NCI-H460 (cell line): ENCODE data around the gene TLCD3A. TPM values are rescaled to one million over a fixed set of nuclear protein-coding genes. Genes with fewer than 3 reads are reported as not detected.
"Not testable (repeated sequence)": the region's sequence is repeated elsewhere in the genome, so short reads cannot be mapped to it uniquely, and the experiment has no call there.

Experiments used
- DNase-seq: peaks from one replicate; pipeline ENCODE4 v3.0.0-alpha.2; 2016; ENCODE audit warnings: low read depth; ENCODE audit errors: extremely low read depth
- total RNA-seq: library from RNA; depleted of rRNA; stranded (reverse); fragments of >200 nt; shearing (Covaris generic); gene quantifications from 2 replicates; pipeline ENCODE4 v1.2.3, GENCODE V29; 2014

TLCD3A gene
- total RNA-seq, 1 experiment from 2014 or later: 21.4 TPM

DNA sequence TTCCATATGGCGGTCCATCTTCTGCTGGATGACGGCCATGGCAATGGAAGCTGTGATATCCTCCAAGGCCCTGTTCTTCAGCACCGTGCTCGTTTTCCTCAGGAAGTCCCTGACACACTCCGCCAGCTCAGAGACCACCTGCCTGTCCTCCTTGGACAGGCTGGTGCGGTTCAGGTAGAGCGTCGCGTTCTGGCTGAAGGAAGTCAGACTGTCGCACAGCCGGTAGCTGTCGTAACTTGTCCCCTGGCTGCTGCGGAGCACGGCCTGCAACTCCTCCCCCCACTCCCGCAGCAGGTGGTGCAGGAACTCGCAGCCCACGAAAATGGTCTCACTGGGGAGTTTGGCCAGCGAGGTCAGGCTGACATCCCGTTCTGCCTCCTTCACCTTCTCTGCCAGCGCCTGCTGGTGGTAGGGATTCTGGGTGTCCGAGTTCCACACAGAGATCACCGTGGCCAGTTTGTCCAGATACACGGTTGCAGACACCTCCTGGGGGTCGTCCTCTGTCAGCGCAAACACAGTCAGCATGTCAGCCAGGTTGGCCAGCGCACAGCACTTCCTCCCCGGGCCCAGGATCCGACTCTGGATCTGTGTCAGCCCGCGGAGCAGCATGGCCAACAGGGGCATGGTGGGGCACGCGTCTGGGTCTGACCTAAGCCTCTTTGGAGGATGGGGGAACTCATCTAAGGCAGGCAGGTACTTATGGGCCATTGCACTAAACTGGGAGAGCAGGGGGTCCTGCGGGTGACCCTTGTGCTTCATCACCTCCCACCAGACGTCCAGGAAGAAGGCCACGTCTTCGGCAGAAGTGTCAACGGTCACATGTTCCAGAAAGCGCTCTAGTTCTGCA lies 14.6 kb downstream of the TLCD3A start:
- DNase-seq: no peak

DNA sequence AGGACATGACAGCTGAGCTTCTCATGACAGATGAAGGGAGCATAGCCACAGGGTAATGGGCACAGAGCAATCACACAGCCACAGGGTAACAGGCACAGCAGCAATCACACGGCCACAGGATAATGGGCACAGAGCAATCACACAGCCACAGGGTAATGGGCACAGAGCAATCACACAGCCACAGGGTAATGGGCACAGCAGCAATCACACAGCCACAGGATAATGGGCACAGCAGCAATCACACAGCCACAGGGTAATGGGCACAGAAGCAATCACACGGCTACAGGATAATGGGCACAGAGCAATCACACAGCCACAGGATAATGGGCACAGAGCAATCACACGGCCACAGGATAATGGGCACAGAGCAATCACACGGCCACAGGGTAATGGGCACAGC lies 16.2 kb downstream of the TLCD3A start:
- not testable (repeated sequence) for DNase-seq

DNA sequence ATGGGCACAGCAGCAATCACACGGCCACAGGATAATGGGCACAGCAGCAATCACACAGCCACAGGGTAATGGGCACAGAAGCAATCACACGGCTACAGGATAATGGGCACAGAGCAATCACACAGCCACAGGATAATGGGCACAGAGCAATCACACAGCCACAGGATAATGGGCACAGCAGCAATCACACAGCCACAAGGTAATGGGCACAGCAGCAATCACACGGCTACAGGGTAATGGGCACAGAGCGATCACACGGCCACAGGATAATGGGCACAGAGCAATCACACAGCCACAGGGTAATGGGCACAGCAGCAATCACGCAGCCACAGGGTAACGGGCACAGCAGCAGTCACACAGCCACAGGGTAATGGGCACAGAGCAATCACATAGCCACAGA lies 17.0 kb downstream of the TLCD3A start:
- not testable (repeated sequence) for DNase-seq

GRCh38 chr17:750431-751037 lies 18.1 kb downstream of the TLCD3A start:
- DNase-seq: no peak

DNA sequence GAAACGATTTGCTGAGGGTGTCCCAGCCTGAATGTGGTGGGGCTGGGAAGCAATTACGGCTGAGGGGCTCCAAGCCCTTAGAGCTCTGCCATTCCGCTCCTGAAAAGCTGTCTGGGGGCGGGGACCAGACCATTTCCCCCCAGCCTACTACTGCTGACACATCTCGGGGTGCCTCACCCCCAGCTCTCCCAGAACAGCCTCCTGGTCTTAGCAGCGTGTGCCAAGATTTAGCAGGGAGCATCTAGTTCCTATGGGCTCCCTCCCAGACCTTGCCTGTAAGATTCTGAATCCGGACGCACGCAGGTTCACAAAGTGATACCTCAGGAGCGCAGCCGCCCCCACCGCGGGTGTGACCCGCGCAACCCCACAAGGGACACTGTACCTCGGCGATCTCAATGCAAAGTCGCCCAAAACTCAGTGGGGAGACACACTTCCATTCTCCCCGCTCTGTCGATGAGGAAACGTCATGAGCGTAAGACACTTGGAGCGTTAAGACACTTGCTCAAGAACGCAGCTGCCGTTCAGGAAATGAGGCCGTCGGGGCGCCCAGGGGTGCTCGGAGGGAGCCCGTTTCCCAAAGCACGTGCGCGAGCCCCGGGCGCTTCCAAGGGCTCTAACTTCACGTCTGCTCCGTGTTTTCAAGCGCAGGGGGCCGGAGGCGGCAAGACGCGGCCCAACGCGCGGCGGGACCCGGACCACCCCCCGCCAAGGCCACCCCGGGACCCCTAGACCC lies 19.0 kb downstream of the TLCD3A start:
- peak; percentile 17 for DNase-seq

DNA sequence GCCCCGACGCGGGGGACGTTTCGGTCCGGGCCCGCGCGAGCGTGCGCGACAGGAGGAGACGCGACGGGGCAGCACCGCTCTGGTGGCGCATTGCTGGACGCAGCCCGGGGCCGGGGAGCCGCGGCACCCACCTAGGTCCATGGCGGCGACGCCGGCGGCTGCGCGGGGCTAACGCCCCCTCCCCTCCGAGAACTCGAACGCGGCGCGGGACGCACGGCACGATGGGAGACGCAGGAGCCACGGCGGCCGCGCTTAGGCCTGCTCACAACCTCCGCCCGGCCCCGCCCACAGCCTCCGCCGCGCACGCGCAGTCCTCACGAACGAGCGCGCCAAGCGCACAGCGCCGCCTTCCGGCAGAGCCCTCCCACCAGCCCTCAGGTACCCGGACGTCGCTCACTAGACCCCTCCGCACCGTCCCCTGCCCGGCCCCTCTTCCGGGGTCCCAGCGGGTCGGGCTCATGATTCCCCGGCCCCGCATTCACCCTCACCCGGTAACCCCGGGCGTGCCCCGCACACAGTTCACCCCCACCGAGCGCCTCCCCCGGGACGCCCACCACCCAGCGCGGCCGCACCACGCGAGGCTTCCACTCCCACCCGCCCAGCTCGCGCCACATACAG lies 19.7 kb downstream of the TLCD3A start, which contains the start of gene GEMIN4:
GEMIN4 (minus strand) TSS at position 263 of the 618 bp plus-strand sequence; CDS start at position 141, 122 bp downstream.
- peak; percentile 89 for DNase-seq

- DNase-seq: no peak
Measured at GRCh38 chr17:752620-753219, 20.3 kb downstream of the TLCD3A start.

DNA sequence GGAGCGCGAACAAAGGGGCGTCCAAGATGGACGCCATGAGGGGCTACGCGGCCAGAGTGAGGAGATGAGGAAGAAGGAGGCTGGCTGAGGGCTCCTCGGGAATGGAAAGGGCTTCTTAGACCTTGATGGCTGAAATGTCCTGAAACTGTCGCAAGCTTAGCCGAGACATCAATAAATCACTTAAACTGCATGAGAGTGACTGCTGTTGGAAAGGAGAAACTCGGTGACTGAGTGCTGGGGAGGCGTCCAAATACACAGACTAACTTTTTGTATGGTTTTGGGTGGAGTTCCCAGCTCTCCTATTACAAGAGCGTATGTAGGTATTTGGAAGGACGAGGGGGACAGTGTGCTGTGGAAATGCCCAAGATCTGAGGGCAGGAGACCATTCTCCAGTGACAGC lies 21.0 kb downstream of the TLCD3A start:
- DNase-seq: no peak

GRCh38 chr17:755319-755961 lies 23.0 kb downstream of the TLCD3A start:
- not testable (repeated sequence) for DNase-seq

- DNase-seq: not testable (repeated sequence)
Measured at GRCh38 chr17:756010-756567, 23.7 kb downstream of the TLCD3A start.

DNA sequence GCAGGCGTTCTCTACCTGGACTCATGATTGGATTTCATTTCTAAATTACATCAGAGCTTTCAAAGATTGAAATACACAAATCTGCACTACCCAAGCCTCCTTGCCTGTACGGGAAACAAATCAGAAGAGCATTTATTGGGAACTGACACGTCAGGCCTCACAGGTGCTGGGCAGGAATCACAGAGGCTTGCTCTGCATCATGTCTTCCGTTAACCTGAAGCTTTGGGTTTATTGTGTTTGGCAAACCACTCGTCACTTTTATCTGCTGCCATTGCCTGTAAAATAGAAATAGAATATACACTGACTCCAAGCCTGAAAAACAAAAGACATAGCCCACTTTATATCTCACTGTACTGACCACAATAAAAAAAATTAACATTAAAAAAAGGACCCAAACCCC lies 27.6 kb downstream of the TLCD3A start:
- no peak for DNase-seq

GRCh38 chr17:760371-760770 lies 28.0 kb downstream of the TLCD3A start:
- no peak for DNase-seq

- no peak for DNase-seq
Measured at GRCh38 chr17:767076-767475, 34.7 kb downstream of the TLCD3A start.

- DNase-seq: no peak
Measured at GRCh38 chr17:773016-773415, 40.6 kb downstream of the TLCD3A start.

GRCh38 chr17:773467-774312 lies 41.3 kb downstream of the TLCD3A start:
- no peak for DNase-seq

- no peak for DNase-seq
Measured at GRCh38 chr17:774313-774584, 41.9 kb downstream of the TLCD3A start.

DNA sequence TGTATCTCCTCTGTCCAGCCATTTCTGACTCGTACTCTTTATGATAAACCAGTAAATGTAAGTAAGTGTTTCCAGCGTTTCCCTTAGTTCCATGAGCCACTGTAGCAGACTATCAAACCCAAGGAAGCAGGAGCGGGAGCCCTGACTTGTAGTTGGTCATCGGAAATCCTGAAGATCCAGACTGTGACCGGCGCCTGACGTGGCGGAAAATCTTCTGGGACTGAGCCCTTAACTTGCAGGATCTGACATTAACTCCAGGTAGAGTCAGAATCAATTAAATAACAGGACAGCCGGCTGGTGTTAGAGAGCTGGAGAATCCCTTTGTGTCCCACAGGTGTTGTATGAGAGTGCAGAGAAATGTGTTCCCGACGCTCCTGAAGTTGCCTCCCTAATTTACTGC lies 45.7 kb downstream of the TLCD3A start:
- DNase-seq: no peak

DNA sequence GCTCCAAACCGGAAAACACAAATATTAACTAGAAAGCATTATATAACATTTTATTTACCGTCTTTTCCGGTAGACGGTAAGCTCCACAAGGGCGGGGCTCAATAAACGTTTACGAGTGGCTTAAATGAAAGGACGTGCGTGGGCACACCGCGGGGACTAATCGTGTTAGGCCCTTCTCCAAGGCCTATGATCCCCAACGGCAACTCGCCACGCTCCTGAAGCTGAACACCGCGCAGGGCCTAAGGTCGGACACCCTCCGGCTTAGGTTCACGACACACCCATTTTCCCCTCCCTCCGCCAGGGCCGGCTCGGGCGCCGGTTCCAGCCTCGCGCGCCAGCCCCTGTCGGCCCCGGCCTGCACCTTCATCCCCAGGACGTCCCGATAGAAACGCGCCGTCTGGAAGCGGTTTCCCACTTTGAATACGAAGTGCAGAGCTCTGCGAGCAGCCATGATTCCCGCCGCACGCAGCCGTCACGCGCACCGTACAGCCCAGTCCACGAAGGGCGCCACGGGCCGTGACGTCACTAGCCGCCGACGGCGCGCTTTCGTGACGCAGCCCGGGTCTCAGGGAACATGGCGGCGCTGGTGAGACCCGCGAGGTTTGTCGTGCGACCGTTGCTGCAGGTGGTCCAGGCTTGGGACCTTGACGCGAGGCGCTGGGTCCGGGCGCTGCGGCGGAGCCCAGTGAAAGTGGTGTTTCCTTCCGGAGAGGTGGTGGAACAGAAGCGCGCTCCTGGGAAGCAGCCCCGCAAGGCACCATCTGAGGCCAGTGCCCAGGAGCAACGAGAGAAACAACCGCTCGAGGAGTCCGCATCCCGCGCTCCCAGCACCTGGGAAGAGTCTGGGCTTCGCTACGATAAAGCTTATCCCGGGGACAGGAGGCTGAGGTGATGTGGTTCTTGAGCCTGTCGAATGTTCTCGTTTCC lies 49.7 kb downstream of the TLCD3A start, which contains the start of the genes GLOD4 and MRM3:
GLOD4 (minus strand) TSS at position 476 of the 927 bp plus-strand sequence; CDS start at position 451, 25 bp downstream.
MRM3 (plus strand) TSS at position 549 of the 927 bp plus-strand sequence; CDS start at position 575, 26 bp downstream.
- peak; percentile 77 for DNase-seq
